ENCODE data around the gene RAB14.

Gene RAB14

GRCh38 chr9:121235512-121235911, 33.8 kb upstream of the RAB14 start:
- ATAC-seq (ENCODE audit: low read depth) = no peak
- H3K9me3 ChIP-seq (ENCODE audit: severe bottlenecking) = no peaks in the 10 kb centered on the region
- no peak for DNase-seq (ENCODE audit: low spot score)
- TF ChIP-seq CTCF (IDR thresholded peaks at IDR 0.05; ENCODE audit: poor library complexity, severe bottlenecking) = no peak
- no peaks in the 10 kb centered on the region for H3K36me3 ChIP-seq (ENCODE audit: low read depth)
- peaks cover 17% of the 10 kb centered on the region for H3K4me1 ChIP-seq (ENCODE audit: insufficient read depth, poor library complexity, severe bottlenecking)
- H3K27me3 ChIP-seq (ENCODE audit: insufficient read depth, poor library complexity, severe bottlenecking) = no peaks in the 10 kb centered on the region
- no peak overlapping the region for H3K4me3 ChIP-seq (ENCODE audit: severe bottlenecking)
- H3K27ac ChIP-seq (ENCODE audit: poor library complexity, severe bottlenecking) = peak overlapping the region; percentile 87

- Histone ChIP-seq H3K9me3 (ENCODE audit: severe bottlenecking) (no peaks in the 10 kb centered on the region), H3K27me3 (ENCODE audit: insufficient read depth, poor library complexity, severe bottlenecking) (no peaks in the 10 kb centered on the region), H3K4me3 (ENCODE audit: severe bottlenecking) (no peak overlapping the region), H3K36me3 (ENCODE audit: low read depth) (no peaks in the 10 kb centered on the region), H3K4me1 (ENCODE audit: insufficient read depth, poor library complexity, severe bottlenecking) (peaks cover 17% of the 10 kb centered on the region), H3K27ac (ENCODE audit: poor library complexity, severe bottlenecking) (peak overlapping the region; percentile 87)
- ATAC-seq (ENCODE audit: low read depth) = no peak
- no peak for DNase-seq (ENCODE audit: low spot score)
- TF ChIP-seq CTCF (IDR thresholded peaks at IDR 0.05; ENCODE audit: poor library complexity, severe bottlenecking) = no peak
Measured at GRCh38 chr9:121234832-121235161, 33.1 kb upstream of the RAB14 start.

- Histone ChIP-seq H3K27ac (ENCODE audit: poor library complexity, severe bottlenecking) (peak overlapping the region; percentile 87), H3K9me3 (ENCODE audit: severe bottlenecking) (no peaks in the 10 kb centered on the region), H3K4me3 (ENCODE audit: severe bottlenecking) (no peak overlapping the region), H3K36me3 (ENCODE audit: low read depth) (no peaks in the 10 kb centered on the region), H3K4me1 (ENCODE audit: insufficient read depth, poor library complexity, severe bottlenecking) (peaks cover 17% of the 10 kb centered on the region), H3K27me3 (ENCODE audit: insufficient read depth, poor library complexity, severe bottlenecking) (no peaks in the 10 kb centered on the region)
- ATAC-seq (ENCODE audit: low read depth) (peak; percentile 92), DNase-seq (ENCODE audit: low spot score) (peak; percentile 75)
- no peak for TF ChIP-seq CTCF (IDR thresholded peaks at IDR 0.05; ENCODE audit: poor library complexity, severe bottlenecking)
Measured at GRCh38 chr9:121233906-121234831, 32.5 kb upstream of the RAB14 start.

GRCh38 chr9:121232251-121232650, 30.6 kb upstream of the RAB14 start:
- peak overlapping the region; percentile 87 for H3K27ac ChIP-seq (ENCODE audit: poor library complexity, severe bottlenecking)
- no peak overlapping the region for H3K4me3 ChIP-seq (ENCODE audit: severe bottlenecking)
- ATAC-seq (ENCODE audit: low read depth) = no peak
- no peak for TF ChIP-seq CTCF (IDR thresholded peaks at IDR 0.05; ENCODE audit: poor library complexity, severe bottlenecking)
- DNase-seq (ENCODE audit: low spot score) = no peak
- H3K36me3 ChIP-seq (ENCODE audit: low read depth) = no peaks in the 10 kb centered on the region
- peaks cover 17% of the 10 kb centered on the region for H3K4me1 ChIP-seq (ENCODE audit: insufficient read depth, poor library complexity, severe bottlenecking)
- H3K9me3 ChIP-seq (ENCODE audit: severe bottlenecking) = no peaks in the 10 kb centered on the region
- H3K27me3 ChIP-seq (ENCODE audit: insufficient read depth, poor library complexity, severe bottlenecking) = no peaks in the 10 kb centered on the region

GRCh38 chr9:121230256-121230655, 28.6 kb upstream of the RAB14 start:
- no peak for DNase-seq (ENCODE audit: low spot score)

More at GRCh38 chr9:121230256-121230655, 28.6 kb upstream of the RAB14 start:
- Histone ChIP-seq H3K27me3 (ENCODE audit: insufficient read depth, poor library complexity, severe bottlenecking) (no peaks in the 10 kb centered on the region), H3K36me3 (ENCODE audit: low read depth) (no peaks in the 10 kb centered on the region), H3K4me1 (ENCODE audit: insufficient read depth, poor library complexity, severe bottlenecking) (peaks cover 23% of the 10 kb centered on the region), H3K27ac (ENCODE audit: poor library complexity, severe bottlenecking) (no peak overlapping the region), H3K4me3 (ENCODE audit: severe bottlenecking) (no peak overlapping the region), H3K9me3 (ENCODE audit: severe bottlenecking) (no peaks in the 10 kb centered on the region)
- no peak for ATAC-seq (ENCODE audit: low read depth)
- no peak for TF ChIP-seq CTCF (IDR thresholded peaks at IDR 0.05; ENCODE audit: poor library complexity, severe bottlenecking)

Data from RWPE2 (cell line).